Endodermal cell (in vitro differentiated cells): ENCODE results near the gene BRD4. TPM values are rescaled to one million over a fixed set of nuclear protein-coding genes. Genes with fewer than 3 reads are reported as not detected.

Experiments
- DNase-seq: peaks from one replicate; pipeline ENCODE4 v3.0.0-alpha.2; 2017
- H3K27ac ChIP-seq: 2 replicates; pipeline ENCODE4 v1.5.1; 2013; ENCODE audit warnings: mild to moderate bottlenecking, low read depth, low read length, moderate library complexity
- H3K27me3 ChIP-seq: 2 replicates; pipeline ENCODE4 v1.6.1; 2013; ENCODE audit warnings: mild to moderate bottlenecking, low read length, moderate library complexity; ENCODE audit not compliant: insufficient read depth, control insufficient read depth, poor library complexity, severe bottlenecking
- H3K36me3 ChIP-seq: 2 replicates; pipeline ENCODE4 v1.7.0; 2013; ENCODE audit warnings: mild to moderate bottlenecking, low read length, moderate library complexity; ENCODE audit not compliant: control insufficient read depth, insufficient read depth
- H3K4me1 ChIP-seq: one replicate; pipeline ENCODE4 v1.7.0; 2013; ENCODE audit warnings: low read length; ENCODE audit not compliant: control insufficient read depth, insufficient read depth
- H3K4me3 ChIP-seq: 2 replicates; pipeline ENCODE4 v1.5.1; 2013; ENCODE audit warnings: mild to moderate bottlenecking, low read length, moderate library complexity
- H3K9ac ChIP-seq: 2 replicates; pipeline ENCODE4 v1.6.1; 2013; ENCODE audit warnings: mild to moderate bottlenecking, low read length, moderate library complexity; ENCODE audit not compliant: poor library complexity, severe bottlenecking; ENCODE audit errors: extremely low read depth
- H3K9me3 ChIP-seq: 2 replicates; pipeline ENCODE4 v1.6.1; 2013; ENCODE audit warnings: mild to moderate bottlenecking, low read length, moderate library complexity; ENCODE audit not compliant: control insufficient read depth
- H3K27ac Mint-ChIP-seq: 2 replicates; pipeline ENCODE4 v1.8.0; 2020; ENCODE audit warnings: mixed read lengths
- H3K27me3 Mint-ChIP-seq: 2 replicates; pipeline ENCODE4 v1.8.0; 2021; ENCODE audit warnings: mild to moderate bottlenecking, mixed read lengths; ENCODE audit not compliant: insufficient read depth
- H3K36me3 Mint-ChIP-seq: 2 replicates; pipeline ENCODE4 v1.8.0; 2020; ENCODE audit warnings: low read depth, mixed read lengths
- H3K4me1 Mint-ChIP-seq: 2 replicates; pipeline ENCODE4 v1.8.0; 2020; ENCODE audit warnings: mixed read lengths
- H3K4me3 Mint-ChIP-seq: 2 replicates; pipeline ENCODE4 v1.8.0; 2020; ENCODE audit warnings: mild to moderate bottlenecking, moderate library complexity, mixed read lengths
- H3K9me3 Mint-ChIP-seq: 2 replicates; pipeline ENCODE4 v1.8.0; 2020; ENCODE audit warnings: mild to moderate bottlenecking, mixed read lengths
- CTCF ChIP-seq: fragments of 200-600 bp; sonication (generic); conservative IDR thresholded peaks from 2 replicates; pipeline ENCODE4 v1.5.0; 2021; ENCODE audit warnings: antibody characterized with exemption, mild to moderate bottlenecking
- WGBS, 2 experiments: methylation state at CpG; one replicate each; pipeline versions ENCODE4 v1.1.5 to v1.1.7; 2013; ENCODE audit warnings: missing lambda C conversion rate in 2 of 2, mixed read lengths in 1 of 2; ENCODE audit not compliant: insufficient coverage in 1 of 2, insufficient read length in 1 of 2; 5-methylcytosine and 5-hydroxymethylcytosine counted together
- total RNA-seq, 2 donors: library from RNA; stranded (reverse); fragmentation: NEBNext Ultra II Directional in 1 of 2; extraction: Animal tissue kit (Norgen Biotek cat#: 25700) in 1 of 2; gene quantifications; 2 replicates in 1 of 2; 3 replicates in 1 of 2; pipeline ENCODE4 v1.2.1, GENCODE V29; 2021

The BRD4 gene
- total RNA-seq, 2 donors from 2014 or later: 149 to 156 TPM

- no peaks in the 10 kb centered on the region for H3K4me1 ChIP-seq
- peaks cover 4% of the 10 kb centered on the region for H3K36me3 ChIP-seq
- Mint-ChIP-seq H3K36me3 (peaks cover 13% of the 10 kb centered on the region), H3K27me3 (peaks cover 1% of the 10 kb centered on the region), H3K27ac (no peak overlapping the region), H3K4me1 (peaks cover 10% of the 10 kb centered on the region), H3K9me3 (no peaks in the 10 kb centered on the region), H3K4me3 (no peak overlapping the region)
- no peak for DNase-seq
- H3K9me3 ChIP-seq: no peaks in the 10 kb centered on the region
- no peak overlapping the region for H3K4me3 ChIP-seq
- 93% methylated on average over 7 of the region's 7 CpGs; no CpG with 5 or more reads in 1 of the 2 experiments for WGBS, 2 experiments
- no peak overlapping the region for H3K9ac ChIP-seq
- no peak overlapping the region for H3K27ac ChIP-seq
- no peaks in the 10 kb centered on the region for H3K27me3 ChIP-seq
- no peak for TF ChIP-seq CTCF
Observed at GRCh38 chr19:15227261-15227660, 105.1 kb downstream of the BRD4 start.

GRCh38 chr19:15225760-15226159 is 106.6 kb downstream of the BRD4 start:
- Mint-ChIP-seq H3K4me3 (no peak overlapping the region), H3K4me1 (peaks cover 10% of the 10 kb centered on the region), H3K9me3 (no peaks in the 10 kb centered on the region), H3K27ac (no peak overlapping the region), H3K27me3 (peaks cover 1% of the 10 kb centered on the region), H3K36me3 (peaks cover 13% of the 10 kb centered on the region)
- DNase-seq: no peak
- WGBS, 2 experiments: 87 to 100% methylated on average over 1 to 7 of the region's 7 CpGs
- TF ChIP-seq CTCF: no peak
- Histone ChIP-seq H3K27ac (no peak overlapping the region), H3K9ac (no peak overlapping the region), H3K4me1 (no peaks in the 10 kb centered on the region), H3K4me3 (no peak overlapping the region), H3K9me3 (no peaks in the 10 kb centered on the region), H3K27me3 (no peaks in the 10 kb centered on the region), H3K36me3 (peaks cover 3% of the 10 kb centered on the region)

GRCh38 chr19:15223649-15224361 is 108.5 kb downstream of the BRD4 start:
- Mint-ChIP-seq H3K9me3 (no peaks in the 10 kb centered on the region), H3K4me1 (peaks cover 11% of the 10 kb centered on the region), H3K36me3 (peaks cover 13% of the 10 kb centered on the region), H3K27me3 (peaks cover 1% of the 10 kb centered on the region), H3K4me3 (peak overlapping the region; percentile 69), H3K27ac (peak overlapping the region; percentile 74)
- TF ChIP-seq CTCF: no peak
- no peaks in the 10 kb centered on the region for H3K9me3 ChIP-seq
- H3K9ac ChIP-seq: peak overlapping the region; percentile 53
- DNase-seq: peak; percentile 68
- 18 to 21% methylated on average over 22 to 51 of the region's 51 CpGs for WGBS, 2 experiments
- H3K27ac ChIP-seq: peak overlapping the region; percentile 94
- no peaks in the 10 kb centered on the region for H3K27me3 ChIP-seq
- peak overlapping the region; percentile 77 for H3K4me3 ChIP-seq
- no peaks in the 10 kb centered on the region for H3K4me1 ChIP-seq
- no peaks in the 10 kb centered on the region for H3K36me3 ChIP-seq
